NCI-H128 (cell line): ENCODE data around the gene PAPLN.

Experiments
- DNase-seq: peaks from one replicate; lab custom pipeline; 2025; ENCODE audit not compliant: unreplicated experiment; lab: John Stamatoyannopoulos, UW

Gene PAPLN

DNA sequence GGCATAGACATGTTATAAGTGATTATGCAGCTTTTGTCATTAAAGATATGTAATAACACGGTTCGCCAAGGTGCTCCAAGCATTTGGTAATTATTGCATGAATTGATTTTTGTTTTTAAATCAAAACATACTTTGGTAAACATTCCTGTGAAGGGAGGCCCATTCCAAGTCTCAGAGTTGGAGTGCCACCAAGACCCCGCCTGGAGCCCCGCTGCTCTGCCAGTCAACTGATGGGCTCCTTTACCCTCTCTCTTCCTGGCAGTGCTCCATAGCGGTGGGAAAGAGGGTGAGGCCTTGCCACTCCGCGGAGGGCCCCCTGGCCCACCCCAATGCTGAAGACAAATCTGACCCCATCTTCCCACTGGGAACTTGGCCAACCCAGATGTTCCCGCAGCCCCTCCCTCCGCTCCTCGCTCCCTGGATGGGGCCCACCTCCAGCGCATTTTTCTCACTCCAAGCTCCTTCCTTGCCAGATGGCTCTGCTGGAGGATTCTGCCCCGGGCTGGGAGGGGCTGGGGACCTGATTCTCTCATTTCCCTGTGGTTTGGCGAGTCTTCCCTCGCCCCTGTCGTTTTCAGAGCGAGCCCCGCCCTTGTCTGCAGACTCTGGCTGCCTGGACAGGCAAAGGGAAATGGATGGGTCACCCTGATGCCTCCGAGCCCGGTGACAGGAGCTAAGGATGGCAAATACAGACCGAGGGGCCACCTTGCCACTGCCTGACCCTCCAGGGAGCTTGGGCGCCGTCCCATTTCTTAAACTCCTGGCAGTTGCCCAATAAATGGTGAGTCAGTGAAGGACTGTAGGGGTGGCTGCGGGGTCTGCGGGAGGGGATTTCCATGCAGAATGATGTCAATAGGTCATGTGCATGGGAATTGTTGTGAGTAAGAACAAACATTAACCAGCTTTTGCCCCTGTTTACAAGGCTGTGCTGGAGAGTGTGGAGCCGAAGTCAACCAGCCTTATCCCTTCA is 9.2 kb upstream of the PAPLN start:
- no peak for DNase-seq

- no peak for DNase-seq
Measured at GRCh38 chr14:73230051-73230450, 7.3 kb upstream of the PAPLN start.

DNA sequence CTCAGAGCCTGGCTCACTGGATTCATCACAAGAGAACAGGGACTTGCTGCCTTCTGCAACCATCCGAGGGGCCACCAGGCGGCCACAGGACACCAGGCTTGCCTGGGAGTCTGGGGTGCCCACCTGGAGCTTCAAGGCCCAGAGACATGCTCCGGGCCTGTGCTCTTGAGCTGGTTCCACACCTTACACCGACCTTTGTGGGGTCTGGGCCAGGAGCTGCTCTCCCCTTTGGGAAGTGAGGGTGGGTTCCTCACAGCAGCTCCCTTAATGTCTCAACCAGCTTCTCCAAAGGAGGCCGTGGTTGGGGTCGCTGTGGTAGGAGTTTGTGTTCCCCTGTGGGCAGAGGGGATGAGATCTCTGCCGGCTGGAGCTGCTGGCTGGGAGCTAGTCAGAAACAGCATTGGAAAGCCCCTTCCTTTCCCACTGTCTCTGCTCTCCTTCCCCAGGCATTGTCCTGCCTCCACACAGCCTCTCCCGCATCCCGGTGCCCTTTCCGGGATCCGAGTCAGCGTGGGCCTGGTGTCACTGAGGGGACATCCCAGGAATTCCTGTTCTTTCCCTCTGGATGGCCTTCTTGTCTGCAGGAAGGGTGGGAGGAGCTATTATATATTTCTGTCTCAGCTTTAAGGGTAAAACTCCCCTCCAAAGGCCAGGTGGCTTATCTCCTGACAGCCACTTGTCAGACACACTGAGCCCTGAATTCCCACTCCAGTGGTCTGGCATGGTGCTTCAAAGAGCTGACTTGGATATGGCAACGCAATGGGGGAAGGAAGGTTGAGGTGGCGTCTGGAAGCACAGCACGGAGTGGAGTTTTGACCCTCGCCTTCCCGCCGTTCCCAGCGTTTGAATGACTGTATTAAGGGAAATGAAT is 5.1 kb upstream of the PAPLN start:
- DNase-seq = no peak

GRCh38 chr14:73232984-73233383 is 4.3 kb upstream of the PAPLN start:
- no peak for DNase-seq

DNA sequence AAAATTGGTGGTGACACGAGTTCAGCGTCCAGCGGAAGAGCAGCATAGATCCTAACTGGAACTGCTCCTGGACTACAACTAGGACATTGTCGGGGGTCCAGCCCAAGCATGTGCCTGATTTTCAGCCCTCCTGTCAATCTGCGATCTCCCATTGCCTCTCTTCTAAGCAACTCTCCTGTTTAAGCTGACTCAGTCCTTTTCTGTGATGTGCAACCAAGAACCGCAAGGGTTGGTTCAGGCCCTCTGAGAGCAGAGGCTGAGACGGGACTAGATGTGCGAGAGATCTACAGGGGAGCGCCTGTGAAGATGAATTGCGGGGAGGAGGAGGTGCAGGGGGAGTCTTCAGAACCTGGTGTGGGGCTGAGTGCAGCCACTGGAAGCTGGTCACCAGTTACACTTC is 3.7 kb upstream of the PAPLN start:
- no peak for DNase-seq

- DNase-seq = no peak
Measured at GRCh38 chr14:73234029-73234428, 3.3 kb upstream of the PAPLN start.

- DNase-seq = no peak
Measured at GRCh38 chr14:73234586-73235394, 2.5 kb upstream of the PAPLN start.

DNA sequence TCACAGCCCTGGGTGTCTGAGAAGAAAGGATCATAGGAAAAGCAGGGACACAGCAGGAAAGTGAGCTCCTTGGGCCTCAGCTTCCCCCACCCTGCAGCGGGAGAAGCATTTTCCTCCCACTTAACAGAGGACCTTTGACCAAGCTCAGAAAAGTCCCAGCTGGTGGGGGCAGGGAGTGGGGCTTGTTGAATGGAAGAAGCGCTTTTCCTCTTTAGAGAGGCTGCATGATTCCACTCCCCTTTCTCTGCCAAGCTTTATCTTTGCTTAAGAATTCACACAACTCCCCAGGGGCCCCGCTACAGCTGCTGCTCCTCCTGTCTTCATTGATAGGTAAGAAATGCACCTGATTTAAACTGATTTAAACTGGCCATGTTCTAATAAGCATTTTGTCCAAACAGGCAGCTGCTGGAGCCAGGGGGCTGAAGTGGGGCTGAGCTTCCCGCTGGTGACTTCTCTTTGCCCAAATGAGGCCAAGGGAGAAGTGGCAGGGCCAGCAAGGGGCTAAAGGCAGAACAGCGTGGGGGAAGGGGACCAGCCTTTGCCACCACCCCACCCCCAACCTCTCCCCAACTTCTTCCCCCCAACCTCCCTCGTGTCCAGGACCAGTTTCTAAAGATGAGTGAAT is 1.7 kb upstream of the PAPLN start:
- no peak for DNase-seq

- no peak for DNase-seq
Measured at GRCh38 chr14:73236157-73236556, 1.1 kb upstream of the PAPLN start.

- no peak for DNase-seq
Measured at GRCh38 chr14:73236752-73237218, 521 bp upstream of the PAPLN start.

- no peak for DNase-seq
Measured at GRCh38 chr14:73237786-73238423, 599 bp downstream of the PAPLN start.

DNA sequence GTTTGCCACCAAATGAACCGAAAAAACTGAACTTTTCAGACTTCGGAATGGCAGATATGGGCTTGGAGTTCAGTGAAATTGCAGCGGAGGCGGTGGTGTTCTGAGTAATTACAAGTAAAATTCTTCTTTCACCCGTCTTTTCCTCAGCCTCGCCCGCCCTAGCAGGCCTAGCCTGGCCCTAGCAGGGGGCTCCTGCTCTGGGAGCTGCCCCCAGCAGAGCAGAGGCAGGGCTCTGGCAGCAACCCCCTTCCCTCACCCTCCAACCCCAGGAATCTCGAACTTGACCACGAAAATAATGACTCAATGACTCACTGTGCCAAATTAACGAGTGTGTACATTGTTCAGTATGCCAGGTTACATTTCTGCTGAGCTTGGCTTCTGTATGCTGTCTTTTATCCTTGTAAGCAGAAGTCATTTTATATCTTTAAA is 1.1 kb downstream of the PAPLN start:
- no peak for DNase-seq

DNA sequence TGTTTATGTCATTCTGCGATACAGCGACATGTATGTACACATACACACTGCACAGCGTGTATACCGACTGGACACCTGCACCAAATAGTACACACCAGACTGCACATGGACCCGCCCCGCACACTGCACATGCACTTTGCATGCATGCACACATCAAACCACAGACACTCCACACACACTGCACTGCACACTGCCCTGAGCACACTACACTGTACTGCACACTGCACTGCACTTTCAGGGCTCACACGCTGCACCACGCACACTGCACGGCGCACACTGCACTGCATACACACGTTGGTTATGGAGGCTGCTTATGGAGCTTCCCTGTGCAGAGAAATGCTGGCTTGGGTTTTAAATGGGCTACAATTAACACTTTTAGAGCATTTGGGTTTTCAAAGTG is 1.6 kb downstream of the PAPLN start:
- DNase-seq = no peak

DNA sequence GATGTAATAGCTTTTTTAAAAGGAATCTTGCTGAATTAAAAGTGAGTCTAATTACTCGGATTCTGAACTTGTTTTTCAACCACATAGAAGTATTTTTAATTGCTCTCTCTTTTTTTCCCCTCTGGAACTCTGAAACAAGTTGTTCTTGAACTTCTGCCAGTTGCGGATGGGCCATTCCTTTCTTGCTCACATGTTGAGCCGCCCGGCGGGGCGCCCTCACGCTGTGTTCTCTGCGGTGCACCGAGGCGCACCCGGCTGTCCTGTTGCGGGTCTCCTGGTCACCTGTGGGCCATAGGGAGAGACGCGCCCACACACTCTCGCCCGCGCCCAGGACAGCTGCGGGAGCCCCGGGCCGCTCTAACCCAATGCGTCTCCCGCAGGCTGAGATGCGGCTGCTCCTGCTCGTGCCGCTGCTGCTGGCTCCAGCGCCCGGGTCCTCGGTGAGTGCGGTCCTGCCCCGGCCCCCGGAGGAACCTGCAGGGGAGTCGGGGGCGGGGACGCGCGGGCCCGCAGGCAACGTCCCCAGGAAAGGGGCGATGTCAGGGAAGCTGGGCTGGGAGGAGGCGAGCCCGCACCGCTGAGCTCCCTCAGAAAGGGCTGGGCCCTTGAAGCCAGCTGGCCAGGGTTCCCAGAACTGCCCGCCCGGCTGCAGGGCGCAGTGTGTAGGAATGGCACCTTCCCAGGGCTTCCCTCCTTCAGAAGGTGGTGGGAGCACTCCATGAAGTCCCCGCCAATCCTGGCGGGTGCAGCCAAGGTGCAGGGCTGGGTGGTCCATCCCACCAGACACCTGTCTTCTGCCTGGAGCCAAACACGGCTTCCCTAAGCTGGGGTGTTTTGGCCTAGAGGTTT is 2.3 kb downstream of the PAPLN start:
- no peak for DNase-seq

- no peak for DNase-seq
Measured at GRCh38 chr14:73240816-73241480, 3.6 kb downstream of the PAPLN start.

DNA sequence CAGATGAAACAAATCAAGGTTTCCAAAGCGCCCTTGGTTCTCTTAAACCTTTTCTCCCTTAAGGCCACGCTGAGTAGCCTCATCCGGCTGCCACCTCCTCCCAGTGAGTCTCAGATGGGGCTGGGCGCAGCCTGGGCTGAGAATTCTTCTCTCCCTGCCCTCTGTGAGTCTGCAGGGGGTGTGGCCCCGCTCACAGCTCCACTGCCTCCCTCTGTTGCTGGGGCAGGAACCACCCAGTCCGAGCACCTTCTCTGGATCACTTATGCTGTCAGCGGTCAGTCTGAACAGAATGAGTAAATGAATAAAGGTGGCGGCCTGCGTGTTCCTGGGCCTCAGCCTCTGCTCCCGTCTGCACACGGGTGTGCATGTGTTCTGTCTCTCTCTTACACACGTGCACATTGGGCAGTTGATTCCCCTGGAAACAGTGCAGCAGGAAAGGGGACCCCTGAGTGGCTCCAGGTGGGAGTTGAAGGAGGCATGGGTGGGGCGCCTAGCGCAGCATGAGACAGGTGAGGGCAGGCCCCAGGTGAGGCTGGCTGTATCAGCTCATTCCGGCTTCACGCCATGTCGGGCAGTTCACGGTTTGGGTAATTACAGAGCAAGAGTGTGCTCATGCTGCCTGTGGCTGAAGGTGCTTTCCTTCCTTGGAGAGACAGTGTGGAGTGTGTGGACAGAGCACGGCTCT is 4.3 kb downstream of the PAPLN start:
- DNase-seq = no peak

GRCh38 chr14:73242357-73242901 is 5.1 kb downstream of the PAPLN start:
- DNase-seq = no peak

- no peak for DNase-seq
Measured at GRCh38 chr14:73243341-73243740, 6.0 kb downstream of the PAPLN start.
